GM23338 (cell line): ENCODE data around the gene MED12L.

ENCODE experiments used
- CTCF ChIP-seq, 2 experiments: fragments of 200-600 bp in 1 of 2; sonication (generic) in 1 of 2; conservative IDR thresholded peaks; 2 replicates each; pipeline versions ENCODE4 v1.5.1 to v1.6.1; 2016 to 2017; ENCODE audit warnings: antibody characterized with exemption in 2 of 2, low read depth in 2 of 2, mild to moderate bottlenecking in 2 of 2, moderate library complexity in 1 of 2
- EZH2phosphoT487 ChIP-seq: fragments of 200-600 bp; sonication (generic); IDR thresholded peaks from one replicate; pipeline ENCODE4 v1.8.1; 2018; ENCODE audit warnings: antibody characterized with exemption; ENCODE audit not compliant: unreplicated experiment
- POLR2AphosphoS5 ChIP-seq: IDR thresholded peaks from 2 replicates; pipeline ENCODE4 v1.6.1; 2016; ENCODE audit warnings: antibody characterized with exemption, low read depth
- REST ChIP-seq: IDR thresholded peaks from one replicate; pipeline ENCODE4 v1.6.1; 2018; ENCODE audit warnings: antibody characterized with exemption; ENCODE audit not compliant: unreplicated experiment
- STAT1 ChIP-seq: IDR thresholded peaks from one replicate; pipeline ENCODE4 v1.6.1; 2016; ENCODE audit warnings: antibody characterized with exemption; ENCODE audit not compliant: unreplicated experiment

- TF ChIP-seq CTCF (conservative IDR thresholded peaks at IDR 0.05; ENCODE audit: low read depth in 2 of 2): no peak
- no peak for TF ChIP-seq STAT1
- TF ChIP-seq POLR2AphosphoS5: no peak
- no peak for TF ChIP-seq REST
- TF ChIP-seq EZH2phosphoT487: no peak
These were observed 119.3 kb downstream of the MED12L start for GRCh38 chr3:151204530-151205402.
